ENCODE data around the gene FMNL1.

The FMNL1 gene

GRCh38 chr17:45264430-45264829 lies 42.7 kb downstream of the FMNL1 start:
- H3K27ac ChIP-seq: no peak overlapping the region
- H3K4me1 ChIP-seq: peaks cover 73% of the 10 kb centered on the region
- no peak overlapping the region for H3K4me3 ChIP-seq
- H4K20me1 ChIP-seq: peaks cover 69% of the 10 kb centered on the region
- H3K27me3 ChIP-seq: no peaks in the 10 kb centered on the region
- H3K9ac ChIP-seq: no peak overlapping the region
- no peak for TF ChIP-seq Cebpa-rat (IDR thresholded peaks at IDR 0.05)
- no peaks in the 10 kb centered on the region for H3K9me3 ChIP-seq
- no peak overlapping the region for H3K4me2 ChIP-seq
- peaks cover 70% of the 10 kb centered on the region for H3K36me3 ChIP-seq

DNA sequence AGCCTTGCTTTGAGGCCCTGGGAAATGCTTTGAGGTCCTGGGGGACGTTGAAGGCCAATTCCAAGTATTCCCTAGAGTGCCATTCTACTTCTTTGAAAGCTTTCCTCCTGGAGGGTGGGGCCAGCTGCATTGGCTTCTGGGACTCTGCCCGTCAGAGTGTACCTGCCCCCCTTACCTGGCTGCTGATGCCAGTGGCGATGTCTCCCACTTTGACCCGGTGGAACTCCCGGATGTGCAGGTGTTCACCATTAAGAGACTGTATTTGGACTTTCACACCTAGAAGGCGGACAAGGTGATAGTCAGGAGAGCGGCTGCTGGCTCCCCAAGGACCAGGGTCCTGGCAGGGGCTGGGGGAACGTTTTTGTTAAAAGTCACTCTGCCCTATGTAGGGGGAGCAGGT lies 43.3 kb downstream of the FMNL1 start:
- no peak overlapping the region for H3K27ac ChIP-seq
- no peaks in the 10 kb centered on the region for H3K9me3 ChIP-seq
- TF ChIP-seq Cebpa-rat (IDR thresholded peaks at IDR 0.05): no peak
- H3K4me1 ChIP-seq: peaks cover 73% of the 10 kb centered on the region
- H3K36me3 ChIP-seq: peaks cover 75% of the 10 kb centered on the region
- H3K4me2 ChIP-seq: 0 out of 2 replicates have a peak overlapping the region, but pooled peaks have one; percentile 59
- H3K9ac ChIP-seq: no peak overlapping the region
- H3K4me3 ChIP-seq: no peak overlapping the region
- no peaks in the 10 kb centered on the region for H3K27me3 ChIP-seq
- H4K20me1 ChIP-seq: peaks cover 70% of the 10 kb centered on the region

GRCh38 chr17:45265821-45266220 lies 44.1 kb downstream of the FMNL1 start:
- Histone ChIP-seq H3K4me2 (peak overlapping the region; percentile 59), H3K4me1 (peaks cover 72% of the 10 kb centered on the region), H4K20me1 (peaks cover 70% of the 10 kb centered on the region), H3K9ac (no peak overlapping the region), H3K27ac (no peak overlapping the region), H3K9me3 (no peaks in the 10 kb centered on the region), H3K36me3 (peaks cover 84% of the 10 kb centered on the region), H3K27me3 (no peaks in the 10 kb centered on the region), H3K4me3 (no peak overlapping the region)
- no peak for TF ChIP-seq Cebpa-rat (IDR thresholded peaks at IDR 0.05)

DNA sequence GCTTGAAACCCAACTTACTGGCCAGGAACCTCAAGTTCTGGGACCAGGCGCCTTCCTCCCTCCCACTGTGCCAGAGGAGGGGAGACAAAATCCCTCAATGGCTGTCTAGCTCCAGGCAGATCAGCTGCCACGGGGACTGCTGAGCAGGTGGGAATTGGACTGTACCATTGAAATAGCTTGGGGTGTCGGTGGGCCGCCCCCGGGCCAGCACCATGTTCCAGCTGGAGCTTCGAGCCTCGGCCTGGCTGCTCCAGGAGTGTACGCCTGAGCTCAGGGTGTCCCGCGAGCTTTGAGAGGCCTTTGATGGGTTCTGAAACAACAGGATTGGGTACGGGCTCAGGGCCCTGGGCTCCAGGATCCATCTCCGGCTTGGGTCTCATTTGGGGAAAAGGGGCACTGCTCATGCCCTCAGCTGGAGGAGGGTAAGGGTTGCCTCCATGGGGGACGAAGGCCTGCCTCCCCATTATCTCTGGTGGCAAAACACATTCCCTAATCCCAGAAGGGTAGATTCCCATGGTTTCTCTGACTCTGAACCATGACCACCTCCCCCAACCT lies 44.8 kb downstream of the FMNL1 start:
- H3K4me2 ChIP-seq: peak overlapping the region; percentile 59

GRCh38 chr17:45267436-45268055 lies 45.9 kb downstream of the FMNL1 start:
- Histone ChIP-seq H4K20me1 (peaks cover 66% of the 10 kb centered on the region), H3K9ac (peak overlapping the region; percentile 36; the same call in 1 of the 2 replicates), H3K4me1 (peaks cover 56% of the 10 kb centered on the region), H3K4me2 (peak overlapping the region; percentile 59), H3K27ac (no peak overlapping the region), H3K4me3 (no peak overlapping the region), H3K27me3 (no peaks in the 10 kb centered on the region), H3K9me3 (no peaks in the 10 kb centered on the region), H3K36me3 (peaks cover 100% of the 10 kb centered on the region)
- no peak for TF ChIP-seq Cebpa-rat (IDR thresholded peaks at IDR 0.05)

More for the DNA sequence above, 44.8 kb downstream of the FMNL1 start:
- TF ChIP-seq Cebpa-rat (IDR thresholded peaks at IDR 0.05): no peak
- H3K27me3 ChIP-seq: no peaks in the 10 kb centered on the region
- H3K9ac ChIP-seq: no peak overlapping the region
- H3K36me3 ChIP-seq: peaks cover 90% of the 10 kb centered on the region
- H3K27ac ChIP-seq: no peak overlapping the region
- H3K9me3 ChIP-seq: no peaks in the 10 kb centered on the region
- peaks cover 70% of the 10 kb centered on the region for H4K20me1 ChIP-seq
- no peak overlapping the region for H3K4me3 ChIP-seq
- peaks cover 66% of the 10 kb centered on the region for H3K4me1 ChIP-seq

DNA sequence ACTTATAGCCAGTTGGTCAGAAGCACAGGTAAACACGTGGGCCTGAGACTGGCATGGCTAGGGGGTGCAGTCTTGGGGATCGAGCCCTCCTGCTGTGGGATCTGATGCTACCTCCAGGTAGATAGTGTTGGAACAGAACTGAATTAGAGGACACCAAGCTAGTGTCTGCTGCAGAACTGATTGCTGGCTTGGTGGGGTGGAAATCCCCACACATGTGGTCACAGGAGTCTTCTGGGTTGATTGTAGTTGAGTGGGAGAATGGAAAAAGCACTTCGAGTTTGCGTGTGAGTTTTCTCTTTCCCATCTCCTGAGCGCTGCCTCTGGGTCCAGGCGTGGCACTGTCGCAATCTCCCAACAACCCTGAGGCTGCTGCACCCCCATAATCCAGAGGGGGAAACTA lies 48.2 kb downstream of the FMNL1 start:
- no peaks in the 10 kb centered on the region for H3K9me3 ChIP-seq
- peaks cover 100% of the 10 kb centered on the region for H3K36me3 ChIP-seq
- H3K27ac ChIP-seq: no peak overlapping the region
- no peaks in the 10 kb centered on the region for H3K27me3 ChIP-seq
- H3K4me2 ChIP-seq: no peak overlapping the region
- no peak overlapping the region for H3K9ac ChIP-seq
- peaks cover 43% of the 10 kb centered on the region for H4K20me1 ChIP-seq
- no peak overlapping the region for H3K4me3 ChIP-seq
- peaks cover 32% of the 10 kb centered on the region for H3K4me1 ChIP-seq
- TF ChIP-seq Cebpa-rat (IDR thresholded peaks at IDR 0.05): no peak

- Histone ChIP-seq H3K4me3 (no peak overlapping the region), H3K4me2 (no peak overlapping the region), H3K27ac (no peak overlapping the region), H3K4me1 (peaks cover 22% of the 10 kb centered on the region), H4K20me1 (peaks cover 32% of the 10 kb centered on the region), H3K27me3 (no peaks in the 10 kb centered on the region), H3K9me3 (no peaks in the 10 kb centered on the region), H3K36me3 (peaks cover 96% of the 10 kb centered on the region), H3K9ac (no peak overlapping the region)
- TF ChIP-seq Cebpa-rat (IDR thresholded peaks at IDR 0.05): no peak
Measured at GRCh38 chr17:45270828-45271418, 49.2 kb downstream of the FMNL1 start.

DNA sequence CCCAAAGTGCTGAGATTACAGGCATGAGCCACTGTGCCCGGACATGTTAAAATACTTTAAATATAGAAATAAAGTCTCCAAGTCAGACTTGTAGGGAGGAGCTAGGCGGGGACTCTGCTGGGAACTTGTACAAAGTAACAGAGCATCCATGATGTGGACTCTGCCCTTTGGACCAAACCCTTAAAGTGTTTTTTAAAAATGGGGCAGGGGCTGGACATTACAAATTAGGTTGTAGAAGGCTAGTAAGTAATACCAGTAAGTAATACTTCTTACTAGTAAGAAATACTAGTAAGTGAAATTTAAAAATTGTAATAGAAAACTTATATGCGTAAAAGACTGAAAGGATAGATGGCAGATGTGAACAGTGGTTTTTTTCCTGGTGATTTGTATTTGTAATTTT lies 49.9 kb downstream of the FMNL1 start:
- no peak overlapping the region for H3K4me3 ChIP-seq
- H3K27ac ChIP-seq: no peak overlapping the region
- no peak for TF ChIP-seq Cebpa-rat (IDR thresholded peaks at IDR 0.05)
- no peak overlapping the region for H3K4me2 ChIP-seq
- no peaks in the 10 kb centered on the region for H3K27me3 ChIP-seq
- H3K9ac ChIP-seq: no peak overlapping the region
- H4K20me1 ChIP-seq: peaks cover 26% of the 10 kb centered on the region
- H3K9me3 ChIP-seq: no peaks in the 10 kb centered on the region
- peaks cover 94% of the 10 kb centered on the region for H3K36me3 ChIP-seq
- H3K4me1 ChIP-seq: peaks cover 15% of the 10 kb centered on the region

- Histone ChIP-seq H4K20me1 (peaks cover 18% of the 10 kb centered on the region; the same call in 1 of the 2 replicates), H3K4me3 (no peak overlapping the region), H3K36me3 (peaks cover 74% of the 10 kb centered on the region), H3K27me3 (no peaks in the 10 kb centered on the region), H3K9ac (no peak overlapping the region), H3K4me1 (peaks cover 14% of the 10 kb centered on the region), H3K27ac (no peak overlapping the region), H3K9me3 (no peaks in the 10 kb centered on the region), H3K4me2 (no peak overlapping the region)
- TF ChIP-seq Cebpa-rat (IDR thresholded peaks at IDR 0.05): no peak
Measured at GRCh38 chr17:45273551-45273957, 51.9 kb downstream of the FMNL1 start.

DNA sequence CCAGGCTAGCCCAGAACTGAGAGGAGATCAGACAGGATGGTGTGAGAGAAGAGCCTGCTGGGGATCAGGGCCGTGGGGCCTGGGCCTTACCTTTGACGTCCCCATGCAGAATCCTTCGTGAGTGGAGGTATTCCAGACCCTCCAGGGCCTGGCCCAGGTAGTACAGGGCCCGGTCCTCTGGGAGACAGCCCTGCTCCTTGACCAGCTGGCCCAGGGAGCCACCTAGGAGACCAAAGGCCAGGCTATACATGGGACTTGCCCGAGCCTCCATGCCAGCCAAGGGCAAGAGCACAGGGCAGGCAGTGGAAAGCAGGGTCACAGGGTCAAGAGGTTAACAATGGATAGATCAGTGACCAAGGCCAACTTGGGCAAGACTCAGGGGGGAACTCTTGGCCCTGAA lies 52.3 kb downstream of the FMNL1 start:
- Histone ChIP-seq H3K4me2 (no peak overlapping the region), H3K27me3 (no peaks in the 10 kb centered on the region), H4K20me1 (peaks cover 13% of the 10 kb centered on the region; the same call in 1 of the 2 replicates), H3K27ac (no peak overlapping the region), H3K4me1 (peaks cover 19% of the 10 kb centered on the region), H3K36me3 (peaks cover 69% of the 10 kb centered on the region), H3K4me3 (no peak overlapping the region), H3K9me3 (no peaks in the 10 kb centered on the region), H3K9ac (no peak overlapping the region)
- TF ChIP-seq Cebpa-rat (IDR thresholded peaks at IDR 0.05): no peak

All from BLaER1 (cell line).